HEK293 (cell line): ENCODE results near the gene ARMC5.

Source experiments
- ZNF350 ChIP-seq: fragments of 450-650 bp; formaldehyde crosslinking; IDR thresholded peaks from 2 replicates; pipeline ENCODE4 v1.5.0; 2017; ENCODE audit warnings: missing biosample characterization, mild to moderate bottlenecking, missing genetic modification characterization
- ZNF792 ChIP-seq: fragments of 450-650 bp; formaldehyde crosslinking; IDR thresholded peaks from 2 replicates; pipeline ENCODE4 v1.5.1; 2016; ENCODE audit warnings: missing biosample characterization, missing genetic modification characterization
- TF ChIP-seq, protein P1 (sequence below): fragments of 450-650 bp; formaldehyde crosslinking; IDR thresholded peaks from 2 replicates; pipeline ENCODE4 v1.5.1; 2016; ENCODE audit warnings: missing biosample characterization, missing genetic modification characterization

DNA sequence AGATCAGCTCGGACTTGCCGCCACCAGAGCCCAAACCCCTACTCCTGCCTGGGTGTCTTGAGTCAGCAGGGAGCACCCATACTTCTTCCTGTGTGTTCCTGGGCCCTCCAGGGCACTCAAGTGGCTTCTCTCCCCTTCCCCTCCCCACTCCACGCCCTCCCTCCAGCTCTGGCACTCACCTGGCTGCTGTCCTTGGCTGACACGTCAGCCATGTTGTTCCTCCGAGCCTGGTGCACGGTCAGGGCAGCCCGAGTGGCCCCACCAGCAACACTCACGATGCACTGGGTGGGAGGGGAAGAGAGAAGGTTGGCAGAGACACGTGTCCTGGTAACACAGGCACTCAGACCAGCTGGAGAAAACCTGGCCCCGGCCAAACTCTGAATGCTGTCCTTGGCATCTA is 37.4 kb downstream of the ARMC5 start:
- TF ChIP-seq ZNF792 (tag by site-specific recombination) (no peak), ZNF350 (tag by site-specific recombination) (no peak)
- TF ChIP-seq, protein P1, sequence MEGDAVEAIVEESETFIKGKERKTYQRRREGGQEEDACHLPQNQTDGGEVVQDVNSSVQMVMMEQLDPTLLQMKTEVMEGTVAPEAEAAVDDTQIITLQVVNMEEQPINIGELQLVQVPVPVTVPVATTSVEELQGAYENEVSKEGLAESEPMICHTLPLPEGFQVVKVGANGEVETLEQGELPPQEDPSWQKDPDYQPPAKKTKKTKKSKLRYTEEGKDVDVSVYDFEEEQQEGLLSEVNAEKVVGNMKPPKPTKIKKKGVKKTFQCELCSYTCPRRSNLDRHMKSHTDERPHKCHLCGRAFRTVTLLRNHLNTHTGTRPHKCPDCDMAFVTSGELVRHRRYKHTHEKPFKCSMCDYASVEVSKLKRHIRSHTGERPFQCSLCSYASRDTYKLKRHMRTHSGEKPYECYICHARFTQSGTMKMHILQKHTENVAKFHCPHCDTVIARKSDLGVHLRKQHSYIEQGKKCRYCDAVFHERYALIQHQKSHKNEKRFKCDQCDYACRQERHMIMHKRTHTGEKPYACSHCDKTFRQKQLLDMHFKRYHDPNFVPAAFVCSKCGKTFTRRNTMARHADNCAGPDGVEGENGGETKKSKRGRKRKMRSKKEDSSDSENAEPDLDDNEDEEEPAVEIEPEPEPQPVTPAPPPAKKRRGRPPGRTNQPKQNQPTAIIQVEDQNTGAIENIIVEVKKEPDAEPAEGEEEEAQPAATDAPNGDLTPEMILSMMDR (tag by site-specific recombination) = no peak
